Measurements from ENCODE around the gene C1orf198.

- TF ChIP-seq CTCF (IDR thresholded peaks at IDR 0.05; ENCODE audit: low read depth, low read length, poor library complexity, severe bottlenecking) (no peak), EZH2phosphoT487 (IDR thresholded peaks at IDR 0.05; ENCODE audit: borderline replicate concordance, low read length) (no peak)
These were observed 35.8 kb downstream of the C1orf198 start for GRCh38 chr1:230832476-230832875.
